CD4-positive, alpha-beta T cell treated with Interleukin-4 for 1 hour (primary cell): ENCODE measurements around the gene RAD51B.

Experiments
- DNase-seq, 2 donors: peaks; one replicate each; pipeline ENCODE4 v3.0.0-alpha.2; 2020 to 2022

The RAD51B gene

GRCh38 chr14:68122651-68123050 lies 303.1 kb downstream of the RAD51B start:
- no peak for DNase-seq

GRCh38 chr14:68124050-68124449 lies 304.5 kb downstream of the RAD51B start:
- no peak for DNase-seq

GRCh38 chr14:68124979-68125731 lies 305.6 kb downstream of the RAD51B start:
- no peak for DNase-seq

- DNase-seq: no peak
Measured at GRCh38 chr14:68127166-68127565, 307.6 kb downstream of the RAD51B start.

GRCh38 chr14:68131907-68132306 lies 312.3 kb downstream of the RAD51B start:
- no peak for DNase-seq

GRCh38 chr14:68132563-68133121 lies 313.1 kb downstream of the RAD51B start:
- DNase-seq: no peak

- no peak for DNase-seq
Measured at GRCh38 chr14:68133856-68134255, 314.3 kb downstream of the RAD51B start.

GRCh38 chr14:68135028-68135427 lies 315.4 kb downstream of the RAD51B start:
- DNase-seq: no peak

- no peak for DNase-seq
Measured at GRCh38 chr14:68135566-68135965, 316.0 kb downstream of the RAD51B start.

- no peak for DNase-seq
Measured at GRCh38 chr14:68137704-68138619, 318.4 kb downstream of the RAD51B start.

- no peak for DNase-seq
Measured at GRCh38 chr14:68139431-68140075, 320.0 kb downstream of the RAD51B start.

- DNase-seq: no peak
Measured at GRCh38 chr14:68140076-68140741, 320.6 kb downstream of the RAD51B start.

- no peak for DNase-seq
Measured at GRCh38 chr14:68140806-68141205, 321.2 kb downstream of the RAD51B start.

- DNase-seq: no peak
Measured at GRCh38 chr14:68141281-68142088, 321.9 kb downstream of the RAD51B start.

- no peak for DNase-seq
Measured at GRCh38 chr14:68143341-68143841, 323.8 kb downstream of the RAD51B start.

- peak in 1 of 2 donors; percentile 1 for DNase-seq
Measured at GRCh38 chr14:68144051-68144681, 324.6 kb downstream of the RAD51B start.

GRCh38 chr14:68145036-68145435 lies 325.5 kb downstream of the RAD51B start:
- no peak for DNase-seq

- no peak for DNase-seq
Measured at GRCh38 chr14:68145539-68145938, 326.0 kb downstream of the RAD51B start.

GRCh38 chr14:68146818-68147217 lies 327.2 kb downstream of the RAD51B start:
- DNase-seq: no peak

GRCh38 chr14:68147303-68147702 lies 327.7 kb downstream of the RAD51B start:
- DNase-seq: no peak

GRCh38 chr14:68148276-68148675 lies 328.7 kb downstream of the RAD51B start:
- no peak for DNase-seq
